ENCODE measurements around the gene AMER1.

Gene AMER1

DNA sequence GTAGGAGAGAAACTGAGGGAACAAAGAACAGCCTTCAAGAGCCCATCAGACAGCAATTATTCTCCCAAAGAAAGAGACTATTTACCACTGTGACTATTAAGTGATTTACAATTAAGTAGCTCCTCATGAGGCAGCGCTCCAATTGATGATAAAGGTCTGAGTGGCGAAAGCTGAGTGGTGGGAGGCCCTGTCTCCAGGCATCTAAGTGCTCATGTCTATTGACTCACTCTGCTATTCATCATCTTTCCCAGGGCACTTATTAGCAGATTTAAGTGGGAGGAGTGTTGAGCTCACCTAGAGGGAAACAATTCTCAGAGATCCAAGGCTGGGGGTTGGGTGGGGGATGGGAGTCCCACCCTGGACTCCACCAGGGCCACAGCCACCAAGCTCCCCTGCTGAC lies 23.3 kb downstream of the AMER1 start:
- DNase-seq: no peak

DNA sequence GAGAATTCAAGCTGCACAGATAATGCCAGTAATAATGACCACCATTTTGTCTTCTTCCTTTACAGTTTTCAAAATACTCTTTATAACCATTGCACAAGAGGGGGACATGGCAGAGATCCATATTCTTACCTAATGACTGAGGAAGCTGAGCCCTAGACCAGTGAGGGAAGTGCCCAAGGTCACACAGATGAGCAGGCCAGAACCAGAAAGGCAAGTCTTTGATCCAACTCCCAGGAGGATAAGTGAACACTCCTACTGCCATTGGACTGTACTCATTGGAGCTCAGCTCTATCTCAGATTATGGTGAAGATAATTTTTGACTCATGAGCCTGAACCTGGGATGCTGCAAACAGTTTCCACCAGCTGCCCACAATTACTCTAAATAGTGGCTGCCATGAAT lies 28.6 kb downstream of the AMER1 start:
- DNase-seq: no peak

DNA sequence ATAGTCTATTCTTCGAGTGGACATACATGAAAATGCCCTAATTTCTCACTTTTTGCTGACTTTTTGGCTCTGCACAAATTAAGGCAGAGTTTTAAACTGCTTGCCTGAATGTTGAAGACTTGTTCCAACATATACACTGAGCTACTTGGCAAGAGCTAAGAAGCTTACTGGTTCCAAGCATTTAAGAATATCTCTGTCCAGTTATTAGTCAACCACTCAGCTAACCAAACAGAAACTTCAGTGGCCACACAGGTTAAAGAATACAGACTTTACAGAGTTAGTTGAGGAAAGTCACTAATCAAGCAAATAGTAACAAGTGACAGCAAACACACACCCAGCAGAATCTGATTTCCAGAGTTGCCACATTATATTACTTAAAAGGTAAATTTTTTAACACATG lies 35.5 kb downstream of the AMER1 start:
- DNase-seq: no peak

DNA sequence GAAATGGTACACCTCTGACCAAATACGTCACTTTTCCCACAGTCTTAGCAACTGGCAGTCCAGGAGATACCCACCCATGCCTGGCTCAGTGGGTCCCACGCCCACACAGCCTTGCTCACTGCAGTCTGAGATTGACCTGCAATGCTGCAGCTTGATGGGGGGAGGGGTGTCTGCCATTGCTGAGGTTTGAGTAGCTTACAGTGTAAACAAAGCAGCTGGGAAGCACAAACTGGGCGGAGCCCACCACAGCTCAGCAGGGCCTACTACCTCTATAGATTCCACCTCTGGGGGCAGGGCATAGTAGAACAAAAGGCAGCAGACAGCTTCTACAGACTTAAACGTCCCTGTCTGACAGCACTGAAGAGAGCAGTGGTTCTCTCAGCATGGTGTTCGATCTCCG lies 52.7 kb downstream of the AMER1 start:
- DNase-seq: no peak

DNA sequence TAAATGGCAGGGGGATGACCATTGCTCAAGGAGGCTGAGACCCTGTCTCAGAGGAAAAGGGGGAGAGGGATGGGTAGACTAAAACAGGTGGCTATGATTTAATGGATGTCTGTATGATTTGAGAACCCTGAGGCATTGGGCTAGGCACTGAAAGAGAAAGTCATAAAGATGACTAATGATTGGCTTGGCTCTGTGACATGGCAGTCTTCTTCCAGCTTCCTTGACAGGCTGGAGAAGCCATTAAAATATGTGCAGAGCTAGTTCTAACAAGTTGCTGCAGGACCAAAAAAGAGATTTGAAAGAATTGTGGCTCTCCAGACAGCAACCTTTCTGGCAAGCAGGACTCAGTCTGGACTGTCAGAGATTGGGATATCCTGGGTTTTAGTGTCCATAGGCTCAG lies 53.6 kb downstream of the AMER1 start:
- no peak for DNase-seq

DNA sequence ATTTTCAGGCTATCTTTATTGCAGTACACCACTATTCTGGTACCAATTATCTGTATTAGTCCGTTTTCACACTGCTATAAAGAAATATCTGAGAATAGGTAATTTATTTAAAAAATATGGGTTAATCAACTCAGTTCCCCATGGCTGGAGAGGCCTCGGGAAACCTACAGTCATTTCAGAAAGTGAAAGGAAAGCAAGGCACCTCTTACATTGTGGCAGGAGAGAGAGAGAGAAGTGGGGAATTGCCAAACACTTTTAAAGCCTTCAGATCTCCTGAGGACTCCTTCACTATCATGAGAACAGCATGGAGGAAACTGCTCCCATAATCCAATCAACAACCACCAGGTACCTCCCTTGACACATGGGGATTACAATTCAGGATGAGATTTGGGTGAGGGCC lies 54.7 kb downstream of the AMER1 start:
- DNase-seq: no peak
